Stimulated activated CD8-positive, alpha-beta memory T cell treated with anti-CD3 and anti-CD28 coated beads, Interleukin-15, amount 100 ng/mL, for 48 hours (primary cell): ENCODE results near the gene OLFM2.

Experiments used
- DNase-seq, 2 donors: peaks; one replicate each; pipeline ENCODE4 v3.0.0-alpha.2; 2020; ENCODE audit warnings: low read depth in 2 of 2

OLFM2 gene

GRCh38 chr19:9910625-9911024 is 25.7 kb downstream of the OLFM2 start:
- no peak for DNase-seq

- no peak for DNase-seq
These were observed 27.1 kb downstream of the OLFM2 start for GRCh38 chr19:9909251-9909650.

- DNase-seq: no peak
These were observed 29.7 kb downstream of the OLFM2 start for GRCh38 chr19:9906475-9907087.

GRCh38 chr19:9903336-9903735 is 33.0 kb downstream of the OLFM2 start:
- DNase-seq: no peak

- DNase-seq: no peak
These were observed 34.7 kb downstream of the OLFM2 start for GRCh38 chr19:9901642-9902041.

GRCh38 chr19:9901020-9901419 is 35.3 kb downstream of the OLFM2 start:
- DNase-seq: no peak

GRCh38 chr19:9891609-9892373 is 44.5 kb downstream of the OLFM2 start:
- DNase-seq: no peak

- DNase-seq: no peak
These were observed 51.2 kb downstream of the OLFM2 start for GRCh38 chr19:9885077-9885552.

GRCh38 chr19:9883764-9884163 is 52.6 kb downstream of the OLFM2 start:
- no peak for DNase-seq

- no peak for DNase-seq
These were observed 53.0 kb downstream of the OLFM2 start for GRCh38 chr19:9883231-9883758.

- DNase-seq: no peak
These were observed 54.6 kb downstream of the OLFM2 start for GRCh38 chr19:9881720-9882119.

GRCh38 chr19:9878511-9879196 is 57.7 kb downstream of the OLFM2 start:
- DNase-seq: no peak

- no peak for DNase-seq
These were observed 58.4 kb downstream of the OLFM2 start for GRCh38 chr19:9877780-9878510.

GRCh38 chr19:9875796-9876195 is 60.5 kb downstream of the OLFM2 start:
- DNase-seq: no peak

- no peak for DNase-seq
These were observed 61.2 kb downstream of the OLFM2 start for GRCh38 chr19:9875031-9875627.

- no peak for DNase-seq
These were observed 63.6 kb downstream of the OLFM2 start for GRCh38 chr19:9872618-9873242.

- DNase-seq: no peak
These were observed 64.5 kb downstream of the OLFM2 start for GRCh38 chr19:9871626-9872338.

GRCh38 chr19:9868983-9869617 is 67.2 kb downstream of the OLFM2 start:
- DNase-seq: no peak

GRCh38 chr19:9865732-9866501 is 70.4 kb downstream of the OLFM2 start:
- DNase-seq: no peak
